ENCODE results near the gene AFAP1. TPM values are rescaled to one million over a fixed set of nuclear protein-coding genes. Genes with fewer than 3 reads are reported as not detected.

The AFAP1 gene
- total RNA-seq, 5 donors from 2014 or later (not counting 1 experiment from before 2014, with no cell fraction given): 4.8 to 34.8 (median 20.3) TPM

DNA sequence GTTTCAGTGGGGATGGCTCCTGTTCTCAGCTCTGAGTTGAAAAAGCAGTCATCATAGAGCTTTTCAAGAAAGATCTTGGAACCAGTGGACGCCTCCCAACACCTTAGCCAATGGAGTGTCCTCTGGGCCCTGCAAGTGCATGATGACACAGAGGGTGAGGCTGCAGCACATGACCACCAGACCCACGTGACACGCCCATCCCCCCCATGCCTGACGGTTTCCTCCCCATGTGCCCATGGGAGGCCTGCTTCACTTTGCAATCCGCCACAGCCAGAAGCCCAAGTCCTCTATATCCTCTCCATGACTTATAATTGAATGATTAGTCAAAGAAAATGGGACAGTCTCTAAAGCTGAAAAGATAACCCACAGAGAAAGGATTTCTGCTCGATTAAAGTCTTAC, 187.0 kb downstream of the AFAP1 start:
- CTCF ChIA-PET: no interaction called here

DNA sequence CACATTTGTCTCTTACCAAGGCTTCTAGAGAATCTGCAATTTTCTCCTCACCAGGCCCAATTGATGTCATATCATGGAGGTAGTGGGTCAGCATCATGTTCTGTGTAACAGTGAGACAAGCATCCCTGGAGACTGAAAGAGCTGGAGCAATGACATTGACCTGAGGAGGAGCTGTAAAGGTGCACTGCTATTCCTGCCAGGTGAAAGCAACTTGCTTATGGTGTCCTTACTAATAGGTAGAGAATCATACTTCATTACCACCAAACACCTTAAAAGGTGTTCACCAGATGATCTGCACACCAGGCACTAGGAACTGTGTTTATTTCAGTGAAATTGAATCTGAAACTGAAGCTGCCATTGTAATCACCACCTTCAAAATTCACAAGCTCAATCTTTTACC, 188.7 kb downstream of the AFAP1 start:
- no peak overlapping the region for H3K4me3 Mint-ChIP-seq
- CTCF ChIA-PET: no interaction called here
- peaks cover 13 to 24% (median 17%) of the 10 kb centered on the region in 3 donors for H3K4me1 Mint-ChIP-seq
- H3K9me3 Mint-ChIP-seq: peaks cover 0 to 3% (median 0%) of the 10 kb centered on the region in 3 donors
- H3K36me3 Mint-ChIP-seq: no peaks in the 10 kb centered on the region
- H3K36me3 ChIP-seq (ENCODE audit: control insufficient read depth in 2 of 2, extremely low read depth in 1 of 2, insufficient read depth in 1 of 2, low read length in 1 of 2): no peaks in the 10 kb centered on the region
- no peaks in the 10 kb centered on the region for H3K9me3 ChIP-seq
- DNase-seq (no peak), ATAC-seq (replicated peaks in 1 of 4) (no peak)
- H3K27ac ChIP-seq (ENCODE audit: low read length): no peak overlapping the region
- H3K27me3 ChIP-seq (replicated peaks in 1 of 2; ENCODE audit: control insufficient read depth in 2 of 2, extremely low read depth in 1 of 2, insufficient read depth in 2 of 2, low read length in 1 of 2): peaks cover 0 to 6% of the 10 kb centered on the region in 2 experiments
- H3K27ac Mint-ChIP-seq: no peak overlapping the region
- H3K4me1 ChIP-seq (ENCODE audit: control insufficient read depth in 1 of 2, extremely low read depth in 1 of 2, insufficient read depth in 2 of 2, low read length in 2 of 2): peaks cover 3 to 4% of the 10 kb centered on the region in 2 experiments
- no peaks in the 10 kb centered on the region for H3K27me3 Mint-ChIP-seq
- POLR2A ChIA-PET: no interaction called here
- H3K4me3 ChIP-seq (ENCODE audit: control insufficient read depth in 1 of 2, extremely low read depth in 1 of 2, low read length in 1 of 2): no peak overlapping the region

More for the DNA sequence above, 187.0 kb downstream of the AFAP1 start:
- peaks cover 3 to 9% of the 10 kb centered on the region in 2 experiments for H3K4me1 ChIP-seq (ENCODE audit: control insufficient read depth in 1 of 2, extremely low read depth in 1 of 2, insufficient read depth in 2 of 2, low read length in 2 of 2)
- no peak overlapping the region for H3K27ac ChIP-seq (ENCODE audit: low read length)
- H3K9me3 ChIP-seq: no peaks in the 10 kb centered on the region
- WGBS (ENCODE audit: insufficient coverage): 86% methylated on average over 5 of the region's 6 CpGs
- peaks cover 0 to 2% of the 10 kb centered on the region in 2 experiments for H3K27me3 ChIP-seq (replicated peaks in 1 of 2; ENCODE audit: control insufficient read depth in 2 of 2, extremely low read depth in 1 of 2, insufficient read depth in 2 of 2, low read length in 1 of 2)
- DNase-seq: no peak
- no peak overlapping the region for H3K27ac Mint-ChIP-seq
- peaks cover 13 to 27% (median 17%) of the 10 kb centered on the region in 3 donors for H3K4me1 Mint-ChIP-seq
- no peaks in the 10 kb centered on the region for H3K36me3 Mint-ChIP-seq
- H3K36me3 ChIP-seq (ENCODE audit: control insufficient read depth in 2 of 2, extremely low read depth in 1 of 2, insufficient read depth in 1 of 2, low read length in 1 of 2): no peaks in the 10 kb centered on the region
- H3K4me3 Mint-ChIP-seq: no peak overlapping the region
- POLR2A ChIA-PET: no interaction called here
- H3K4me3 ChIP-seq (ENCODE audit: control insufficient read depth in 1 of 2, extremely low read depth in 1 of 2, low read length in 1 of 2): no peak overlapping the region
- H3K9me3 Mint-ChIP-seq: peaks cover 0 to 3% (median 0%) of the 10 kb centered on the region in 3 donors
- no peak for ATAC-seq (replicated peaks in 1 of 4)
- no peaks in the 10 kb centered on the region for H3K27me3 Mint-ChIP-seq

DNA sequence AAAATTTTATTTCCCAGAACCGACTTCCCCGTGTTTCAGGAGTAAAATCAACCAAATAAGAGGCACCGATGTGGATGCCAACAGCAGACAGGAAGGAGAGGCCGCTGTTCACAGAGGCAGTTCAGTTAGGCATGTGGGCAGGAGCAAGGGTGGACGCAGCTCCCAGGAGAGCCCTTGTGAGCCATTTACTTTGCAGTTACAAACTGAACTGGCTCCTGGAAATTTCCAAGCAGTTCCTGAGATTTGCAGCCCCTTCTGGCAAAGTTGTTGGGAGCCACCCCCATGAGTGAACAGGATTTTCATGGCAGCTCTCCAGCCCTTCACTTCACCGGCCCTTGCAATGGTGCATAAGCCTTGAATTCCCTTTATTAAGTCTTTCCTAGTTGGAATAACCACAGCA, 189.1 kb downstream of the AFAP1 start:
- no peak overlapping the region for H3K27ac ChIP-seq (ENCODE audit: low read length)

DNA sequence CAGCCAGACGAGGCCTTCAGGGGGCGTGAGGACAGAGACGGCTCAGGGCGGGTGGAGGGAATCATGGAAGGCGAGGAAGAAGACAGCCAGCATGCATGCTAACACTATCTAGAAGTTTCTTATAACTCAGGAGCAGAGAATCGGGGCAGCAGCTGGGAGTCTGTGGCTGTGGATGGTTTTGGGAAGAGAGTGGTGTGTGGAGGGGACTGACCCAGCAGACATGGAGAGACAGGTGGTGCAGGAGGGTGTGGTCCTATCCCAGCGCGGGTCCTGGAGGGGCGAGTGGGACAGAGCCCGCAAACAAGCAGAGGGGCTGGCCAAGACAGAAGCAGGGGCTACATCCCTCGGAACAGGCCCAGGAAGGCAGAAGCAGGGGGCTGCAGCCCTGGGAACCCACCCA, 192.1 kb downstream of the AFAP1 start:
- 92% methylated on average over 8 of the region's 11 CpGs for WGBS (ENCODE audit: insufficient coverage)
- Mint-ChIP-seq H3K36me3 (no peaks in the 10 kb centered on the region), H3K9me3 (peaks cover 0 to 3% (median 0%) of the 10 kb centered on the region in 3 donors), H3K27me3 (peaks cover 0 to 4% of the 10 kb centered on the region in 2 donors), H3K4me3 (no peak overlapping the region), H3K4me1 (peaks cover 17 to 24% (median 21%) of the 10 kb centered on the region in 3 donors), H3K27ac (no peak overlapping the region)
- Histone ChIP-seq H3K36me3 (ENCODE audit: control insufficient read depth in 2 of 2, extremely low read depth in 1 of 2, insufficient read depth in 1 of 2, low read length in 1 of 2) (no peaks in the 10 kb centered on the region), H3K9me3 (no peaks in the 10 kb centered on the region), H3K4me1 (ENCODE audit: control insufficient read depth in 1 of 2, extremely low read depth in 1 of 2, insufficient read depth in 2 of 2, low read length in 2 of 2) (peaks cover 3 to 4% of the 10 kb centered on the region in 2 experiments), H3K4me3 (ENCODE audit: control insufficient read depth in 1 of 2, extremely low read depth in 1 of 2, low read length in 1 of 2) (no peak overlapping the region), H3K27ac (ENCODE audit: low read length) (no peak overlapping the region), H3K27me3 (replicated peaks in 1 of 2; ENCODE audit: control insufficient read depth in 2 of 2, extremely low read depth in 1 of 2, insufficient read depth in 2 of 2, low read length in 1 of 2) (peaks cover 0 to 6% of the 10 kb centered on the region in 2 experiments)
- ATAC-seq (replicated peaks in 1 of 4) (no peak), DNase-seq (no peak)
- POLR2A ChIA-PET: no interaction called here
- CTCF ChIA-PET: no interaction called here

More for the DNA sequence above, 189.1 kb downstream of the AFAP1 start:
- ChIA-PET POLR2A (no interaction called here), CTCF (no interaction called here)
- Histone ChIP-seq H3K27me3 (replicated peaks in 1 of 2; ENCODE audit: control insufficient read depth in 2 of 2, extremely low read depth in 1 of 2, insufficient read depth in 2 of 2, low read length in 1 of 2) (peaks cover 0 to 6% of the 10 kb centered on the region in 2 experiments), H3K4me3 (ENCODE audit: control insufficient read depth in 1 of 2, extremely low read depth in 1 of 2, low read length in 1 of 2) (no peak overlapping the region), H3K9me3 (no peaks in the 10 kb centered on the region), H3K36me3 (ENCODE audit: control insufficient read depth in 2 of 2, extremely low read depth in 1 of 2, insufficient read depth in 1 of 2, low read length in 1 of 2) (no peaks in the 10 kb centered on the region), H3K4me1 (ENCODE audit: control insufficient read depth in 1 of 2, extremely low read depth in 1 of 2, insufficient read depth in 2 of 2, low read length in 2 of 2) (peaks cover 3 to 4% of the 10 kb centered on the region in 2 experiments)
- Mint-ChIP-seq H3K36me3 (no peaks in the 10 kb centered on the region), H3K9me3 (peaks cover 0 to 3% (median 0%) of the 10 kb centered on the region in 3 donors), H3K4me3 (no peak overlapping the region), H3K27me3 (no peaks in the 10 kb centered on the region), H3K27ac (peak overlapping the region in 1 of 2 donors; percentile 74), H3K4me1 (peaks cover 13 to 24% (median 17%) of the 10 kb centered on the region in 3 donors)
- no peak for ATAC-seq (replicated peaks in 1 of 4)
- WGBS (ENCODE audit: insufficient coverage): 66% methylated on average over 6 of the region's 6 CpGs
- no peak for DNase-seq

DNA sequence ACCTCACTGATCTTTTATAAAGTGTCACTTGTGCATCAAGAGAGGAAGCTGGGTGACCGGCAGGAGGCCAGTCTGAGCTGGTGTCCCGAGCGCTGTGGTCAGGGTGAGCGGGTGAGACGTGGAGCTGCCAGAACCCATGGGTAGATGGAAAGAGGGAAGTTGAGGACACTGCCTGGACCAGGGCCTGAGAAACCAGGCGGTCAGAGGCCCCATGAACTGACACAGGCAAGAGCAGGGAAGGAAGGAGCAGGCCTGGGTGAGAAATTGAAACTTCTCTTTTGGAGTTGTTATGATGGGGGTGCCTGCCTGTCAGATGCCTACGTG, 192.6 kb downstream of the AFAP1 start:
- WGBS (ENCODE audit: insufficient coverage): 86% methylated on average over 7 of the region's 7 CpGs
- no peaks in the 10 kb centered on the region for H3K9me3 ChIP-seq
- no peaks in the 10 kb centered on the region for H3K36me3 ChIP-seq (ENCODE audit: control insufficient read depth in 2 of 2, extremely low read depth in 1 of 2, insufficient read depth in 1 of 2, low read length in 1 of 2)
- no peak overlapping the region for H3K4me3 ChIP-seq (ENCODE audit: control insufficient read depth in 1 of 2, extremely low read depth in 1 of 2, low read length in 1 of 2)
- ATAC-seq (replicated peaks in 1 of 4): no peak
- Mint-ChIP-seq H3K4me3 (no peak overlapping the region), H3K36me3 (no peaks in the 10 kb centered on the region), H3K9me3 (peaks cover 0 to 3% (median 0%) of the 10 kb centered on the region in 3 donors), H3K4me1 (peaks cover 17 to 24% (median 21%) of the 10 kb centered on the region in 3 donors), H3K27me3 (peaks cover 0 to 4% of the 10 kb centered on the region in 2 donors), H3K27ac (no peak overlapping the region)
- peaks cover 3 to 4% of the 10 kb centered on the region in 2 experiments for H3K4me1 ChIP-seq (ENCODE audit: control insufficient read depth in 1 of 2, extremely low read depth in 1 of 2, insufficient read depth in 2 of 2, low read length in 2 of 2)
- H3K27ac ChIP-seq (ENCODE audit: low read length): no peak overlapping the region
- DNase-seq: no peak
- POLR2A ChIA-PET: no interaction called here
- peaks cover 0 to 6% of the 10 kb centered on the region in 2 experiments for H3K27me3 ChIP-seq (replicated peaks in 1 of 2; ENCODE audit: control insufficient read depth in 2 of 2, extremely low read depth in 1 of 2, insufficient read depth in 2 of 2, low read length in 1 of 2)
- CTCF ChIA-PET: no interaction called here

DNA sequence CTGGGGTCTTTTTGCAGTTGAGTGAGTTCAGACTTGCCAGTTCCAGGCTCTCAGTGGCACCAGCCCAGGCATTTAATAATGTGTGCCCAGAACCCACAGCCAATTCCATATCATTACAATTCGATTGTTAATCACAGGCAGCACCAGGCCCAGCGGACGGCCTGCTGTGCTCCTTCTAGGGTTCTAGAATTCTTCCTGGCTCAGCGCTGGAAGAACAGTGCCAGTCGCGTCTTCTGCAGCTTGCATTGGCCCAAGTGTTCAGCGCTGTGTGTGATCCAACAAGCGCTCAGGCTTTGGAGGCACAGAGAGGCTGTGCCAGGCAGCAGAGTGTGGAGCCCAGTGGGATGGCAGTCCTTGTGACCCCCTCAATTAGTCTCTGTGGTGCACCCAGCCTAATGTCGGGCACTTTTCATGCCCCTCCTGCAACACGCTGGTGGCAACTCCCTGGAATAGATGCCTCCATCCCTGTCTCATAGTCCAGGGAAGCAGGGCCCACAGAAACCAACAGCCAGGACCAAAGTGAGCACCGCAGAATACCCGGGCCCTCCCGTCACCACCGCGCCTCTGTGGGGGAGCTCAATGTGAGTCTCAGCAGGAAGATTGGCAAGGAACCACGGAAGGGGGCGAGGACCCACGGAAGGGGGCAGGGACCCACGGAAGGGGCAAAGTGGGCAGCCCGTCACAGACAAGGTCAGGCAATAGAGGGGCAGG, 193.2 kb downstream of the AFAP1 start:
- ATAC-seq (replicated peaks in 1 of 4) (no peak), DNase-seq (no peak)
- WGBS (ENCODE audit: insufficient coverage): 89% methylated on average over 20 of the region's 20 CpGs
- no peaks in the 10 kb centered on the region for H3K36me3 Mint-ChIP-seq
- no peak overlapping the region for H3K4me3 ChIP-seq (ENCODE audit: control insufficient read depth in 1 of 2, extremely low read depth in 1 of 2, low read length in 1 of 2)
- no peak overlapping the region for H3K4me3 Mint-ChIP-seq
- H3K27me3 ChIP-seq (replicated peaks in 1 of 2; ENCODE audit: control insufficient read depth in 2 of 2, extremely low read depth in 1 of 2, insufficient read depth in 2 of 2, low read length in 1 of 2): peaks cover 0 to 6% of the 10 kb centered on the region in 2 experiments
- ChIA-PET CTCF (no interaction called here), POLR2A (no interaction called here)
- H3K27ac Mint-ChIP-seq: no peak overlapping the region
- H3K36me3 ChIP-seq (ENCODE audit: control insufficient read depth in 2 of 2, extremely low read depth in 1 of 2, insufficient read depth in 1 of 2, low read length in 1 of 2): no peaks in the 10 kb centered on the region
- H3K9me3 ChIP-seq: no peaks in the 10 kb centered on the region
- peaks cover 3 to 4% of the 10 kb centered on the region in 2 experiments for H3K4me1 ChIP-seq (ENCODE audit: control insufficient read depth in 1 of 2, extremely low read depth in 1 of 2, insufficient read depth in 2 of 2, low read length in 2 of 2)
- H3K4me1 Mint-ChIP-seq: peaks cover 17 to 24% (median 21%) of the 10 kb centered on the region in 3 donors
- H3K27me3 Mint-ChIP-seq: peaks cover 0 to 4% of the 10 kb centered on the region in 2 donors
- no peaks in the 10 kb centered on the region for H3K9me3 Mint-ChIP-seq
- no peak overlapping the region for H3K27ac ChIP-seq (ENCODE audit: low read length)
